Testis (tissue), 2 donors: ENCODE results near the gene TBX18.

Source experiments
- POLR2A ChIP-seq: fragments of 450-650 bp; IDR thresholded peaks from one replicate; pipeline ENCODE4 v1.6.1; 2017; ENCODE audit warnings: antibody characterized with exemption, mild to moderate bottlenecking, moderate library complexity
- TF ChIP-seq, protein P1 (sequence below), 3 experiments: fragments of 450-650 bp in 2 of 3; fragments of 200-600 bp in 1 of 3; sonication (generic) in 1 of 3; IDR thresholded peaks; one replicate each; pipeline ENCODE4 v1.5.1; 2016 to 2019; ENCODE audit warnings: antibody characterized with exemption in 3 of 3, mild to moderate bottlenecking in 2 of 3, moderate library complexity in 1 of 3

DNA sequence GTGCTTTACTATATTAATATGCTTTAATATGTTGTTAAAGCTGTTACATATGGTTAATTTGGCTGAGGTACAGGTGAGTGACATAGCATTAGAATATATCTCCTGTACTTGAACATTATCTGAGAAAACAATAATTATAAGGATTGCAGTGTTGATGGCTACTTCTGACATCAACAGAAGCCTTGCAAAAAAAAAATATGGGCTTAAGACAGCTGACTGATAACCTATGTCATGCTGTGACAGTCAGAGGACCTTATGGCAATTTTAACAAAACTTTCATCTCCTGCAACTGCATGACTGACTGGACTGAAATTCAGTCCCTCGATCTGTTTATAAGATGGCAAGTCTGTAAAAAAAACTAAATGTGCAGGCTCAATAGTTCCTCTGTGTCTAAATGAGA lies 27.5 kb upstream of the TBX18 start:
- TF ChIP-seq, protein P1, sequence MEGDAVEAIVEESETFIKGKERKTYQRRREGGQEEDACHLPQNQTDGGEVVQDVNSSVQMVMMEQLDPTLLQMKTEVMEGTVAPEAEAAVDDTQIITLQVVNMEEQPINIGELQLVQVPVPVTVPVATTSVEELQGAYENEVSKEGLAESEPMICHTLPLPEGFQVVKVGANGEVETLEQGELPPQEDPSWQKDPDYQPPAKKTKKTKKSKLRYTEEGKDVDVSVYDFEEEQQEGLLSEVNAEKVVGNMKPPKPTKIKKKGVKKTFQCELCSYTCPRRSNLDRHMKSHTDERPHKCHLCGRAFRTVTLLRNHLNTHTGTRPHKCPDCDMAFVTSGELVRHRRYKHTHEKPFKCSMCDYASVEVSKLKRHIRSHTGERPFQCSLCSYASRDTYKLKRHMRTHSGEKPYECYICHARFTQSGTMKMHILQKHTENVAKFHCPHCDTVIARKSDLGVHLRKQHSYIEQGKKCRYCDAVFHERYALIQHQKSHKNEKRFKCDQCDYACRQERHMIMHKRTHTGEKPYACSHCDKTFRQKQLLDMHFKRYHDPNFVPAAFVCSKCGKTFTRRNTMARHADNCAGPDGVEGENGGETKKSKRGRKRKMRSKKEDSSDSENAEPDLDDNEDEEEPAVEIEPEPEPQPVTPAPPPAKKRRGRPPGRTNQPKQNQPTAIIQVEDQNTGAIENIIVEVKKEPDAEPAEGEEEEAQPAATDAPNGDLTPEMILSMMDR (IDR thresholded peaks at IDR 0.05): no peak
- no peak for TF ChIP-seq POLR2A
